ENCODE results near the gene SCO2. TPM values are rescaled to one million over a fixed set of nuclear protein-coding genes. Genes with fewer than 3 reads are reported as not detected.

Gene SCO2
- total and polyA plus RNA-seq, 2 of the 13 experiments (the other 11 are each of a cell fraction or from before 2014, with no cell fraction given), result 0.32 to 3.7 TPM

DNA sequence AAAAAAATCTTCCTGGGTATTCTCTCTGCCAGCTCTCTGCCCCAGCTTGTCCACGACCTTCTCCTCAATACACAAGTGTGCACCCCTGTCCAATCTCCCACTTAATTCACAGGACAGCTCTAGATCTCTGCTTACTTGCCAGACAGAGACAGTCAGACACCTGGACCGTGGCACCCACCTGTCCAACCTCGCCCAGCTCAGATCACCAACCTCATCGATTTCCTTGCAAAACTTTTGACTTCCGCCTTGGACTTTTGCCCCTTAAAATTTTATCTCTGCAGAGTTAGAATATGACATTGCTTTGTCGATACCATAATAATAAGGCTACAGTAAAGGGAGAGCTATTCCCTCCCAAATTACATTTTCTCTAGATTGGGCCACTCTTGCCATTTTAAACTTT lies 28.3 kb downstream of the SCO2 start:
- intact Hi-C loops (cut with micrococcal nuclease; ENCODE audit: unreplicated experiment) (loop anchor here (5.0 kb wide), 1 partner anchor 255 kb away; no protein-coding TSS in a partner anchor), in situ Hi-C loops (cut with HindIII; ENCODE audit: extremely low pct_ligation_motif_present, low pct_unique_long_range_greater_than_20kb) (no loop called here)
- ATAC-seq, result no peak
- Histone ChIP-seq H3K4me1 (ENCODE audit: insufficient read depth, low read length) (peaks cover 32% of the 10 kb centered on the region), H3K9ac (ENCODE audit: insufficient read depth, low read depth, low read length) (no peak overlapping the region), H3K4me3 (replicated peaks in 1 of 3; ENCODE audit: insufficient read depth in 1 of 3, low read depth in 2 of 3, low read length in 3 of 3) (no peak overlapping the region), H2AFZ (ENCODE audit: low read length) (no peak overlapping the region), H3K79me2 (ENCODE audit: insufficient read depth, low read length) (no peaks in the 10 kb centered on the region), H3K36me3 (replicated peaks in 1 of 2; ENCODE audit: control insufficient read depth in 1 of 2, insufficient read depth in 2 of 2, low read length in 2 of 2) (no peaks in the 10 kb centered on the region), H3K27ac (ENCODE audit: extremely low read length, insufficient read depth, low read length) (no peak overlapping the region), H4K20me1 (ENCODE audit: insufficient read depth, low read length) (no peaks in the 10 kb centered on the region), H3K4me2 (ENCODE audit: low read depth, low read length) (no peak overlapping the region), H3K27me3 (ENCODE audit: control insufficient read depth in 1 of 2, insufficient read depth in 2 of 2, low read length in 2 of 2) (no peaks in the 10 kb centered on the region), H3K9me3 (ENCODE audit: low read length) (no peaks in the 10 kb centered on the region)
- FAIRE-seq, result no peak
- no peak for DNase-seq (ENCODE audit: low spot score)
- 50% methylated on average over 6 of the region's 6 CpGs for WGBS (ENCODE audit: low lambda C conversion rate)
- ChIA-PET CTCF (ENCODE audit: low intra/inter-chr PET ratio, low total read pairs) (interaction anchor here (1.1 kb wide), 1 partner anchor 246 kb away, joined by 3 read pairs; the partner anchor contains the start of gene HDAC10), POLR2A (interaction anchor here (0.9 to 3.3 kb wide), 3 partner anchors 11 to 32 kb away, joined by 3 to 15 read pairs (median 12); partner anchors contain the start of genes LMF2, NCAPH2, SCO2 and TYMP)
- BruUV-seq (replicated peaks), result no TSS peak
- TF ChIP-seq, protein P1, sequence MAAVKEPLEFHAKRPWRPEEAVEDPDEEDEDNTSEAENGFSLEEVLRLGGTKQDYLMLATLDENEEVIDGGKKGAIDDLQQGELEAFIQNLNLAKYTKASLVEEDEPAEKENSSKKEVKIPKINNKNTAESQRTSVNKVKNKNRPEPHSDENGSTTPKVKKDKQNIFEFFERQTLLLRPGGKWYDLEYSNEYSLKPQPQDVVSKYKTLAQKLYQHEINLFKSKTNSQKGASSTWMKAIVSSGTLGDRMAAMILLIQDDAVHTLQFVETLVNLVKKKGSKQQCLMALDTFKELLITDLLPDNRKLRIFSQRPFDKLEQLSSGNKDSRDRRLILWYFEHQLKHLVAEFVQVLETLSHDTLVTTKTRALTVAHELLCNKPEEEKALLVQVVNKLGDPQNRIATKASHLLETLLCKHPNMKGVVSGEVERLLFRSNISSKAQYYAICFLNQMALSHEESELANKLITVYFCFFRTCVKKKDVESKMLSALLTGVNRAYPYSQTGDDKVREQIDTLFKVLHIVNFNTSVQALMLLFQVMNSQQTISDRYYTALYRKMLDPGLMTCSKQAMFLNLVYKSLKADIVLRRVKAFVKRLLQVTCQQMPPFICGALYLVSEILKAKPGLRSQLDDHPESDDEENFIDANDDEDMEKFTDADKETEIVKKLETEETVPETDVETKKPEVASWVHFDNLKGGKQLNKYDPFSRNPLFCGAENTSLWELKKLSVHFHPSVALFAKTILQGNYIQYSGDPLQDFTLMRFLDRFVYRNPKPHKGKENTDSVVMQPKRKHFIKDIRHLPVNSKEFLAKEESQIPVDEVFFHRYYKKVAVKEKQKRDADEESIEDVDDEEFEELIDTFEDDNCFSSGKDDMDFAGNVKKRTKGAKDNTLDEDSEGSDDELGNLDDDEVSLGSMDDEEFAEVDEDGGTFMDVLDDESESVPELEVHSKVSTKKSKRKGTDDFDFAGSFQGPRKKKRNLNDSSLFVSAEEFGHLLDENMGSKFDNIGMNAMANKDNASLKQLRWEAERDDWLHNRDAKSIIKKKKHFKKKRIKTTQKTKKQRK (IDR thresholded peaks at IDR 0.05; ENCODE audit: low read length), result no peak
- TF ChIP-seq RELA (CRISPR knock-in tag; IDR thresholded peaks at IDR 0.05) (no peak), ZNF350 (CRISPR knock-in tag; IDR thresholded peaks at IDR 0.05; ENCODE audit: borderline replicate concordance, low read depth) (no peak), KLF16 (CRISPR knock-in tag; IDR thresholded peaks at IDR 0.05) (no peak), YY1 (IDR thresholded peaks at IDR 0.05; ENCODE audit: insufficient read depth, insufficient replicate concordance, low read depth, low read length) (no peak), ZNF678 (CRISPR knock-in tag; IDR thresholded peaks at IDR 0.05) (no peak), KLF9 (CRISPR knock-in tag; IDR thresholded peaks at IDR 0.05; ENCODE audit: low read depth) (no peak)
- TF ChIP-seq, protein P2, sequence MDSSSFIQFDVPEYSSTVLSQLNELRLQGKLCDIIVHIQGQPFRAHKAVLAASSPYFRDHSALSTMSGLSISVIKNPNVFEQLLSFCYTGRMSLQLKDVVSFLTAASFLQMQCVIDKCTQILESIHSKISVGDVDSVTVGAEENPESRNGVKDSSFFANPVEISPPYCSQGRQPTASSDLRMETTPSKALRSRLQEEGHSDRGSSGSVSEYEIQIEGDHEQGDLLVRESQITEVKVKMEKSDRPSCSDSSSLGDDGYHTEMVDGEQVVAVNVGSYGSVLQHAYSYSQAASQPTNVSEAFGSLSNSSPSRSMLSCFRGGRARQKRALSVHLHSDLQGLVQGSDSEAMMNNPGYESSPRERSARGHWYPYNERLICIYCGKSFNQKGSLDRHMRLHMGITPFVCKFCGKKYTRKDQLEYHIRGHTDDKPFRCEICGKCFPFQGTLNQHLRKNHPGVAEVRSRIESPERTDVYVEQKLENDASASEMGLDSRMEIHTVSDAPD (CRISPR knock-in tag; IDR thresholded peaks at IDR 0.05), result no peak
- TF ChIP-seq, protein P3, sequence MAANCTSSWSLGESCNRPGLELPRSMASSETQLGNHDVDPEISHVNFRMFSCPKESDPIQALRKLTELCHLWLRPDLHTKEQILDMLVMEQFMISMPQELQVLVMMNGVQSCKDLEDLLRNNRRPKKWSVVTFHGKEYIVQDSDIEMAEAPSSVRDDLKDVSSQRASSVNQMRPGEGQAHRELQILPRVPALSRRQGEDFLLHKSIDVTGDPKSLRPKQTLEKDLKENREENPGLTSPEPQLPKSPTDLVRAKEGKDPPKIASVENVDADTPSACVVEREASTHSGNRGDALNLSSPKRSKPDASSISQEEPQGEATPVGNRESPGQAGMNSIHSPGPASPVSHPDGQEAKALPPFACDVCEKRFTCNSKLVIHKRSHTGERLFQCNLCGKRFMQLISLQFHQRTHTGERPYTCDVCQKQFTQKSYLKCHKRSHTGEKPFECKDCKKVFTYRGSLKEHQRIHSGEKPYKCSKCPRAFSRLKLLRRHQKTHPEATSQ (CRISPR knock-in tag; IDR thresholded peaks at IDR 0.05; ENCODE audit: borderline replicate concordance), result no peak
- TF ChIP-seq, protein P4, sequence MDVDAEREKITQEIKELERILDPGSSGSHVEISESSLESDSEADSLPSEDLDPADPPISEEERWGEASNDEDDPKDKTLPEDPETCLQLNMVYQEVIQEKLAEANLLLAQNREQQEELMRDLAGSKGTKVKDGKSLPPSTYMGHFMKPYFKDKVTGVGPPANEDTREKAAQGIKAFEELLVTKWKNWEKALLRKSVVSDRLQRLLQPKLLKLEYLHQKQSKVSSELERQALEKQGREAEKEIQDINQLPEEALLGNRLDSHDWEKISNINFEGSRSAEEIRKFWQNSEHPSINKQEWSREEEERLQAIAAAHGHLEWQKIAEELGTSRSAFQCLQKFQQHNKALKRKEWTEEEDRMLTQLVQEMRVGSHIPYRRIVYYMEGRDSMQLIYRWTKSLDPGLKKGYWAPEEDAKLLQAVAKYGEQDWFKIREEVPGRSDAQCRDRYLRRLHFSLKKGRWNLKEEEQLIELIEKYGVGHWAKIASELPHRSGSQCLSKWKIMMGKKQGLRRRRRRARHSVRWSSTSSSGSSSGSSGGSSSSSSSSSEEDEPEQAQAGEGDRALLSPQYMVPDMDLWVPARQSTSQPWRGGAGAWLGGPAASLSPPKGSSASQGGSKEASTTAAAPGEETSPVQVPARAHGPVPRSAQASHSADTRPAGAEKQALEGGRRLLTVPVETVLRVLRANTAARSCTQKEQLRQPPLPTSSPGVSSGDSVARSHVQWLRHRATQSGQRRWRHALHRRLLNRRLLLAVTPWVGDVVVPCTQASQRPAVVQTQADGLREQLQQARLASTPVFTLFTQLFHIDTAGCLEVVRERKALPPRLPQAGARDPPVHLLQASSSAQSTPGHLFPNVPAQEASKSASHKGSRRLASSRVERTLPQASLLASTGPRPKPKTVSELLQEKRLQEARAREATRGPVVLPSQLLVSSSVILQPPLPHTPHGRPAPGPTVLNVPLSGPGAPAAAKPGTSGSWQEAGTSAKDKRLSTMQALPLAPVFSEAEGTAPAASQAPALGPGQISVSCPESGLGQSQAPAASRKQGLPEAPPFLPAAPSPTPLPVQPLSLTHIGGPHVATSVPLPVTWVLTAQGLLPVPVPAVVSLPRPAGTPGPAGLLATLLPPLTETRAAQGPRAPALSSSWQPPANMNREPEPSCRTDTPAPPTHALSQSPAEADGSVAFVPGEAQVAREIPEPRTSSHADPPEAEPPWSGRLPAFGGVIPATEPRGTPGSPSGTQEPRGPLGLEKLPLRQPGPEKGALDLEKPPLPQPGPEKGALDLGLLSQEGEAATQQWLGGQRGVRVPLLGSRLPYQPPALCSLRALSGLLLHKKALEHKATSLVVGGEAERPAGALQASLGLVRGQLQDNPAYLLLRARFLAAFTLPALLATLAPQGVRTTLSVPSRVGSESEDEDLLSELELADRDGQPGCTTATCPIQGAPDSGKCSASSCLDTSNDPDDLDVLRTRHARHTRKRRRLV (CRISPR knock-in tag; IDR thresholded peaks at IDR 0.05), result no peak
- TF ChIP-seq, protein P5, sequence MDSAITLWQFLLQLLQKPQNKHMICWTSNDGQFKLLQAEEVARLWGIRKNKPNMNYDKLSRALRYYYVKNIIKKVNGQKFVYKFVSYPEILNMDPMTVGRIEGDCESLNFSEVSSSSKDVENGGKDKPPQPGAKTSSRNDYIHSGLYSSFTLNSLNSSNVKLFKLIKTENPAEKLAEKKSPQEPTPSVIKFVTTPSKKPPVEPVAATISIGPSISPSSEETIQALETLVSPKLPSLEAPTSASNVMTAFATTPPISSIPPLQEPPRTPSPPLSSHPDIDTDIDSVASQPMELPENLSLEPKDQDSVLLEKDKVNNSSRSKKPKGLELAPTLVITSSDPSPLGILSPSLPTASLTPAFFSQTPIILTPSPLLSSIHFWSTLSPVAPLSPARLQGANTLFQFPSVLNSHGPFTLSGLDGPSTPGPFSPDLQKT (CRISPR knock-in tag; IDR thresholded peaks at IDR 0.05; ENCODE audit: borderline replicate concordance), result no peak

All from HepG2 (cell line).